CD4-positive, alpha-beta T cell treated with Interleukin-4 for 4 hours (primary cell): ENCODE measurements around the gene SERPINB6.
A peak's percentile ranks its signal among the peaks of the same experiment; 100 is the strongest.
"Not testable (repeated sequence)": the region's sequence is repeated elsewhere in the genome, so short reads cannot be mapped to it uniquely, and the experiment has no call there.

Source experiments
- DNase-seq: peaks from one replicate; pipeline ENCODE4 v3.0.0-alpha.2; 2020

Gene SERPINB6

GRCh38 chr6:2976060-2976459 is 4.7 kb upstream of the SERPINB6 start:
- no peak for DNase-seq

- peak; percentile 47 for DNase-seq
Measured at GRCh38 chr6:2973676-2974075, 2.3 kb upstream of the SERPINB6 start.

GRCh38 chr6:2973180-2973579 is 1.8 kb upstream of the SERPINB6 start:
- not testable (repeated sequence) for DNase-seq

- DNase-seq, result not testable (repeated sequence)
Measured at GRCh38 chr6:2972685-2973084, 1.3 kb upstream of the SERPINB6 start.

GRCh38 chr6:2972219-2972487 is 786 bp upstream of the SERPINB6 start:
- DNase-seq, result not testable (repeated sequence)

- DNase-seq, result peak; percentile 51
Measured at GRCh38 chr6:2970753-2971419, 481 bp downstream of the SERPINB6 start.

- DNase-seq, result no peak
Measured at GRCh38 chr6:2970034-2970685, 1.2 kb downstream of the SERPINB6 start.

GRCh38 chr6:2969549-2969948 is 1.8 kb downstream of the SERPINB6 start:
- DNase-seq, result no peak

GRCh38 chr6:2968600-2969135 is 2.7 kb downstream of the SERPINB6 start:
- no peak for DNase-seq

- no peak for DNase-seq
Measured at GRCh38 chr6:2967936-2968335, 3.4 kb downstream of the SERPINB6 start.

GRCh38 chr6:2966347-2966746 is 5.0 kb downstream of the SERPINB6 start:
- DNase-seq, result no peak

- DNase-seq, result no peak
Measured at GRCh38 chr6:2964793-2965505, 6.4 kb downstream of the SERPINB6 start.

- no peak for DNase-seq
Measured at GRCh38 chr6:2963756-2964155, 7.6 kb downstream of the SERPINB6 start.

GRCh38 chr6:2962636-2963035 is 8.7 kb downstream of the SERPINB6 start:
- DNase-seq, result no peak

GRCh38 chr6:2962004-2962403 is 9.4 kb downstream of the SERPINB6 start:
- no peak for DNase-seq

GRCh38 chr6:2961506-2961905 is 9.9 kb downstream of the SERPINB6 start:
- no peak for DNase-seq

- DNase-seq, result no peak
Measured at GRCh38 chr6:2960935-2961334, 10.4 kb downstream of the SERPINB6 start.

GRCh38 chr6:2959909-2960719 is 11.3 kb downstream of the SERPINB6 start:
- DNase-seq, result no peak

GRCh38 chr6:2958776-2959175 is 12.6 kb downstream of the SERPINB6 start:
- DNase-seq, result no peak

- DNase-seq, result no peak
Measured at GRCh38 chr6:2958331-2958711, 13.0 kb downstream of the SERPINB6 start.

GRCh38 chr6:2957696-2958330 is 13.6 kb downstream of the SERPINB6 start:
- DNase-seq, result no peak

- DNase-seq, result no peak
Measured at GRCh38 chr6:2956930-2957685, 14.3 kb downstream of the SERPINB6 start.
